Ureter (tissue), 1 donor: ENCODE results near the gene AGAP1. TPM values are rescaled to one million over a fixed set of nuclear protein-coding genes. Genes with fewer than 3 reads are reported as not detected.

ENCODE experiments used
- DNase-seq: peaks from one replicate; pipeline ENCODE4 v3.0.0-alpha.2; 2020; ENCODE audit warnings: low spot score
- total RNA-seq: library from RNA; stranded (reverse); gene quantifications from one replicate; pipeline ENCODE4 v1.2.4, GENCODE V29; 2023
- donor health status: DM: yes; HTN: yes; CAD: no.

The AGAP1 gene
- total RNA-seq, 1 donor from 2014 or later, result 43.2 TPM

DNA sequence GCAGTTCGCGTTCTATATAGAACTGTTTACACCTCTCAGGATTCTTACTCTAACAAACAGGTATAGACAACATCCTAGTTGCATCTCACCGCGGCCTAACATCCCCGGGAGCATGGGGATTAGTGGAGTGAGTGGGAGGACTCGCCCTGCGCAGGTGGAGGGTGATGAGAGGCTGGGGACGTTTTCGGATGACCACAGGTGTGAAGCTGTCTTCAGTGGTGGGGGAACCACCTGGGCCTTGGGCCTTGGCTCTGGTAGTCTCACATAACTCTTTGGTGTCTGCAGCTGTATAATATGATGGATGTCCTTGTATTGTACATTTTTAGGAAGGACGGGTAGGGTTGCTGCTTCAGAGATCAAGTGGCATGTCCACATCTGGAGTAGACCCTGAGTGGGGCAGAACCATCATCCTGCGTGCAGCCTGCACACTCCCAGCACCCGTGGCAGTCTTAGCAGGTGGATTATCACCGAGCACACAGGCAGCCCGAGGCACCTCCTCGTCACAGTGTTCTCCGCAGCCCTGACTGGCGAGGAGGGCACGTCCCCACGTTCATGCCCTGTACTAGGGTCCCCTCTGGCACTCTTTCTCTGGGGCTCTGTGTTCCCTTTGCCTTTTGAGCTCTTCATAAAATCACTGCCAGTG is 56.0 kb downstream of the AGAP1 start:
- DNase-seq, result no peak

DNA sequence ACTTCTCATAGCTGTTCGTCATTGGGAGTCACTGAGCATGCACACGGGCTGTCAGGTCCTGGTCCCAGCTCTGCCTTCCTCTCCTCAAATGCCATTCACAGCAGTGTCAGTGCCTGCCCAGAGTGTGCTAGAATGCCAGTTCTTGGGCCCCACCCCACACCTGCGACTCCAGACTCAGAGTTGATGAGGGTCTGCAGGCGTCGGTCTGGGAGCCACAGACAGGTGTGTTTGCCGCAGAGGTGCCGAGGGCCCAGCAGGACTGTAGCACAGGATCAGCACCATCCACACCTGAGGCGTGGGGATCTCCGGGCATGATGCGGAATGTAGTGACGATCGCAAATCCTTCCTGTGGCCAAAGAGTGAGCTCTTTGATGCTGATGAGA is 56.5 kb downstream of the AGAP1 start:
- no peak for DNase-seq

DNA sequence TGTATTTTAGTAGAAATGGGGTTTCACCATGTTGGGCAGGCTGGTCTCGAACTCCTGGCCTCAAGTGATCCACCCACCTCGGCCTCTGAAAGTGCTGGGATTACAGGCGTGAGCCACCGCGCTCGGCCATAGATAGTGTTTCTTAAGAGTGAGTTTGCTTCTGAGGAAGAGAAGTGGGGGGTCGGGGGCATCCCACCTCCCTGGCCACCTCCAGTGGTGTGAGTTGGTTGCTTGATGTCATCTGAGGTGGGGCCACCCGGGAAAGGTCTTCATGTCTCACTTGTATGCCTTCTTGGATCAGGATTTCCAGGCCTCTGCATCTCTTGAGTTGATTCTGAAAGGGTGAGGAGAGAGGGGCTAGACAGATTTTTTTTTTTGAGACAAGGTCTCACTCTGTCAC is 57.1 kb downstream of the AGAP1 start:
- DNase-seq, result no peak

DNA sequence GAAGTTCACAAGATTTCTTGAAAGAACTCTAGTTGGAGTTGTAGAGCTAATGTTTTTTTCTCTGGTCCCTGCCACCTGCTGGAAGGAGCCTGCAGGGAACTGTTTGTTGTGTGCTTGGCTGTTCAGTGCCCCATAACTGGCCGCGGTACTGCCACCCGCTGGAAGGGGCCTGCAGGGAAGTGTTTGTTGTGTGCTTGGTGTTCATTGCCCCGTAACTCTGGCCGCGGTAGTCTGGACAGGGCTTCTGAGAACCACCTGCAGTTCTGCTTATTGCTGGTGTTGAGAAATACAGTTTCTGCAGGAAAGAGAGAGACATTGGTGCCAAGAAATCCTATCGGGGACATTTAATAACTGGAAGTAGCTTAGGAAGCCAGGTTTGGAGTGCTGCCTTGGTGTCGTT is 58.1 kb downstream of the AGAP1 start:
- peak; percentile 61 for DNase-seq

DNA sequence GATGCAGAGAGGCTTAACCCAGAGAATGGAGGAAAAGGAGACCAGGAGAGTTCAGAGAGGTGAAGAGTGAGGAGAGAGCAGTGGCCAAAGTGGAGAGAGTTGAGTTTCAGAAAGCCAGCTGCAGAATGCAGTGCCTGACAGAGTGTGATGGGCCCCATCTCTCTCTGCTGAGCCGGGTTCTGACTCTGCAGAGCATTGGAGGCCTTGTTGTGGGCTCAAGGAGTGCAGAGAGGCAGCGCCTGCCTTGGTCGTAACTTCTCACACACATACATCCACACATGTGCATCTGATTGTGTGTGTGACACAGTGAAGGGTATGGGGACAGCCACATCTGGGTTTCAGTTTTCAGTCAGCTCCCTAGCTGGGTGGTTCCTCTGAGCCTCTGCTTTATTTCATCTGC is 58.8 kb downstream of the AGAP1 start:
- no peak for DNase-seq

DNA sequence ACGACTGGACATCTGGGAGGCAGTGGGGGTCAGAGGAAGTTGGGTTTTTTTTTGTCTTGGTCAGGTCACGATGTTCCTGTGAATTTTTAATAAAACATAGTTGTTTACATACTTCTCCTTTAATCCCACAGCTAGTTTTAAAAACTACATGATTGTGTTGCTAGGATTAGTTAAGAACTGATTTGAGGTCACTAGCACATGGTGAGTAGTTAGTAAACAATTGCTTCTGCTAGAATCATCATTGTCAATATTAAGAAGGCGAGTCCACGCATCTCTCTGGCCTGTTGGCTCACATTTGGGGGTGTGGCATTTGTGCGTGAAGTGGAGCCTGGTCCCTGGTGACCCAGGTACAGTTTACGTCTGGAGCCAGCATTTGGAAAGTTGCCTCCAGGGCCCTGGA is 59.4 kb downstream of the AGAP1 start:
- no peak for DNase-seq

DNA sequence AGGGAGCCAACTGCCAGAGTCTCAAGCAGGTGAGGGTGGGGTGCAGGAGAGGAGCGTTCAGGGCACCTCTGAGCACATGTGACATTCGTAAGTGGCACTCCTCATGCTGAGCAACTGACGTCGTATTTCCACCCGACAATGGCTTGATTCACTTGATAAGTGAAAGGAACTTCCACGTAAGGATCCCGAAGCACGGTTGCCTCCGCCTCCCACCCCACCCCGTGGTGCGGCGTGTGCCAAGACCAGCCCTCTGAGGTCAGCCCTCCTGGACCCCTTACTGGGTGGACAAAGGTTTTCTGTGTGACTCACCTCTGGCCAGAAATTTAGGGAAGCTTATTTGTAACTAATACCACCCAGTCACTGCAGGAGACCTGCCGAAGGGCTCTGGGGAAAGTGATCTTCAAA is 59.9 kb downstream of the AGAP1 start:
- no peak for DNase-seq

DNA sequence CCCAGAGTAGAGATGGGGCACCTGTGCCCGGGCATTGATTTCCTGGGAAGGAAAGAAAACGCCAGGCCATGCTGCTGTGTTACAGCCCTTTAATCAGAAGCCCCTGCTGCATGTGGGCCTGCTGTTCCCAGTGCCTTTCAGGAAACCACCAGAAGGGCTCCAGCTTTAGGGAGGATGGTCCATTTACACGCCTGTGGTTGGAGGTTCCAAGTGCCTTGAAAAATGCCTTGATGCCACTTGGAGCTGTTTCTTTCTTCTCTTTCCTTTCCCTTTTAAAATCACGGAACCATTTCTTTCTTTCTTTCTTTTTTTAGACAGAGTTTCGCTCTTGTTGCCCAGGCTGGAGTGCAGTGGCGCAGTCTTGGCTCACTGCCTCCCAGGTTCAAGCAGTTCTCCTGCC is 60.5 kb downstream of the AGAP1 start:
- DNase-seq, result no peak

DNA sequence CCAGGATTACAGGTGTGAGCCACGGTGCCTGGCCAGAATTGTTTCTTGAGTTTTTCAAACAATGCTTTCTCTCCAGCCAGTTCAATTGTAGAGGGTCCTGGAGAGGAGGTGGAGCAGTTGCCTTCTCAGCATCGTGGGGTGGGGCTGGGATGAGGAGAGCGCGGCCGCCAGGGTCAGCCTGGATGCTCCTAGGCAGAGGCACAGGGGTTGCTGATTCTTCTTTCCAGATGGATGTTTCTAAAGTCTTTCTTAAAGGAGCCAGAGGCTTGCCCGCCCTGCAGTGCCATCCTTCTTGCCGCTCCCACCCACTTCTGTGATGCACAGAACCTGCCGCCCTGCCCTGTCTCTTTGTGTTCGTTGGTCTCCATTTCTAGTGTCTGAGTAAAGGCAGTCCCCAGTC is 61.1 kb downstream of the AGAP1 start:
- no peak for DNase-seq

DNA sequence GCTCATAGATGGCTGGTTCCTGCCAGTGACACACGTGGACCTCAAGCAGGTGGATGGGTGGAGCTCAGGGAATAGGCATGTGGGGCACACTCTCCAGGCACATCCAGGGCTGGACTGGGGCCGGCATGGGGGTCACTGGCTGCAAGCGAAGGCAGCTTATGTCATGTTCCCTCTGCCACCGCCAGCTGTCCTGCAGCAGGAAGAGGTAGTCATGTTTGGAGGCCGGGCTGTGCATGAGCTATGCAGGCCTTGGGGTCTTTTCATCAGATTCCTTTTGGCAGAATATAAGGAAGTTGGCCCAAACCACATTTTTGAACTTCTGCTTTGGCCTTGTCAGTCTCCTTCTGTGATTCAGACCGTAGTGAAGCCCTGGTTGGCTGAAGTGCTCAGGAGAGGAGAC is 61.5 kb downstream of the AGAP1 start:
- no peak for DNase-seq

DNA sequence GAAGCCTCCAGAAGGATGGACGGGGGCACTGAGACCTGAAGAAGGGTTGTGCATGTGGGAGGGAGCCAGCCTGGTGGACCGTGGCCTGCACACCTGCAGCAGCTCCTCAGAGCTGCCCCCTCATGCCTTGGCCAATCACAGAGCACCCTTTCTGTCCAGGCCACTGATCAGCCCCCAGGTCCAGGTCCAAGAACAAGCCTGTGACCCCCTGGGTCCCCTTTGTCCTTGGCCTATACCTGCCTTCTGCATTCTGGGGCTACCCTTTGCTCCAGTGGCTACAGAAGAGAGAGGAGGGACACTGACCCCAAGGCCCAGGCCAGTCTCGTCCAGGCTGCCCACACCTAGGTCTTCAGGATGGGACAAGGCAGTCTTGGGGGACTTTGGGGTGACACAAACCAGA is 62.2 kb downstream of the AGAP1 start:
- DNase-seq, result no peak

DNA sequence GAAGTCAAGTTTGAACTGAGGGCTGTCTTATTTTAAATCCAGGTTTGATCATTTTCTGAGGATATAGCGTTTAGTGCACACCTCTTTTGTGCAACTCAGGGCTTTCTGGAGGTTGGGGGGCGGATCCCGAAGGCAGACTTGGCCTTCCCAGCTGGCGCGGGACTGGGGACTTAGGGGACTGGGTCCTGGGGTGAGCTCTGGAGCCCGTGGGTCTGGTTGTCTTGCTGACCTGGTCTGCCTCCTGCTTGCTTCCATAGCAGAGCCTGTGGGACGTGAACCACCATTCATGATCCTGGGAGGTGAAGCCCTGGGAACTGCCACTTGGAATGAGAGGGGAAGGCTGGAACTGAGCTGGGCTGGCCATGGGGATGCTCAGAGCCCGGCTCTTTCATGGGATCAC is 63.1 kb downstream of the AGAP1 start:
- no peak for DNase-seq

DNA sequence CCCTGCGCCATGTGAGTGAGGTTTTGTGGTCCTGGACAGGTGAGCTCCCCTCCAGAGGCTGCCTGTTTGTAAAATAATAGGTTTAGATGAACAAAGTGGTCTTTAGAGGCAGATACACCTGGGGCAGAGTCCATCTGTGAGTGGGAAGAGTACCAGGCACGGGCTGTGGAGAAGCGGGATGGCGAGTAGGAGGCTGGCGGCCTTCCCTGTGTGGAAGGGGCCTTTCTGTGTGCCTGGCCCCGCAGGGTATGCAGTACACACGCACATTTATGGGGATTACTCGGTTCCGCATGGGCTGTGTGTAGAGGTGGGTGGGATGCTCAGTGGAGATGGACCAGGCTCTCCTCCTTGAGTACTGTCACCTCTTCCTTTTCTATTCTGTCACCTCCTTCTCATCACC is 64.1 kb downstream of the AGAP1 start:
- no peak for DNase-seq

DNA sequence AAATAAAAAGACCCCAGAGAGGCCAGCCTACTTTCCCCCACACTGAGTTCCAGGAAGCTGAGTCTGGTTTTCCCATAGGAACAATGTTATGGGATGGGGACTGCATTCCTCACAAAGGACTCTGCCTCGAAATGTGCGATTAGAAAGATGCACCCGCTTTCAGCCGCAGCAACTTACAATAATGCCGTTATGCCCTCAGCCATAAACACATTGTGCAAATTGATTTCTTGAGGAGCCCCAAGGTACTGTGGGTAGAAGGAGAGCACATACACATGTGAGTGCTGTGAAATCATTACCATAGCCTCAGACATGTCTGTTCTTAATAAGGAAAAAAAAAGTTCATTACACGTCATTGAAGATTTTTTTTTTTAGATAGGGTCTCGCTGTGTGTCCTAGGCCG is 64.7 kb downstream of the AGAP1 start:
- no peak for DNase-seq

DNA sequence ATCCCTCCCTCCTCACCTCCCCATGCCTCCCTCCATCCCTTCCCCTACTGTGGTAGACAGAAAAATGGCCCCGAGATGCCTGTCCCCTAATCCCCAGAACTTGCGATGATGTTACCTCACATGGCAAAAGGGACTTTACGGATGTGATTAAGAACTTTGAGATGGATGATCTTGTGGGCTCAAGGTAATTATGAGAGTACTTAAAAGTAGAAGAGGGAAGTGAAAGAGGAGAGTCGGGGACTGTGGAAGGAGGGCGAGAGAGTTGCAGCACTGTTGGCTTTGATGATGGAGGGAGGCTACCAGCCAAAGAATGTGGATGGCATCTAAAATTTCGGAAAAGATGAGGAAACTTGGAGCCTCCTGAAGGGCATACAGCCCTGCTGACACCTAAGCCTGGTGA is 66.5 kb downstream of the AGAP1 start:
- no peak for DNase-seq

DNA sequence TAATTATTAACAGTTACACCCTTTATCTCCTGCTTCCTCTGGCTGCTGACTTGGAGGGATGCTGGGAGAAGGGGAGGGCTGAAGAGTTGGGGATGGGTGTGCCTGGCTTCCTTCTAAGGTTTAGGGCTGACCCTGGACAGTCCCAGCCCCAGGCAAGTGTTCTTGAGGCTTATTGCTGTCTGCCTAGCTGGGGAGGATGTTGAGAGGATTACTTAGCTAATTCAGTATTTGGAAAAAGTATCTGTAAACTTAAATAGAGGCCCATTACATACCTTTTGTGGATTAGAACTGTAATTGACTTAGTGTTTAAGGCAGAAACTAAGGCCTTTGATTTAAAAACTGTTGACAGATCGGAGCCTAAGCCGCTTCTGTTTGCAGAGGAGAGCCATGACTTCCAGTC is 67.6 kb downstream of the AGAP1 start:
- no peak for DNase-seq

DNA sequence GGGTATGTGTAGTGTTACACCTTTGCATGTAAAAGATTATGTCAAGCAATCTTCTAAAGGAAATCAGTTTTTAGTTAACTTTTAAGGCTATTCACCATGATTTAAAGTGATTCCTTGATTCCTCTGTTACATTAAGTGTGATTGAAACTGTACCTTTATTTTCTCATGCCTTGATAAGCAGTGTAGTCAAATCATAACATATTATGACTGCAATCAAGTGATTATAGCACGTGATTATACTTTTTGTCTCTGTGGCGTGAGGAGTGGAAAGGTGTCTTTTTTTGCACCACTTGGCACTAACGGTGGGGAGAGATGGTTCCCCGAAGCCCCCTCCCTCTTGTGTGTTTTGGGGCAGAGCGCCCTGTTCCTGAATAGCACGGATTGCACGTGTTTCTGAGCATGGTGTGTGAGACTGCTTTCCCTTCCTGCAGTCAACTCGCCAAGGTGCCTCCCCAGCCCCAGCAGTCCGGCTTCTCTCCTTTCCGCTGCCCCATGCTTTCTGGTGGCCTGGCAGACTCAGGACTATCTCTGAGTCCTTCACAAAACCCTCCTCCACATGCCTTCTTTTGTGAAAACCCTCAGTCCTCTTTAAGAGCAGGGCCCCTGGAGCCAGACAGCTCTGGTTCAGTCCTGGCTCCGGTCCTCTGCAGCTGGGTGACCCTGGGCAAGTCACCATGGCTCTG is 68.4 kb downstream of the AGAP1 start:
- no peak for DNase-seq

DNA sequence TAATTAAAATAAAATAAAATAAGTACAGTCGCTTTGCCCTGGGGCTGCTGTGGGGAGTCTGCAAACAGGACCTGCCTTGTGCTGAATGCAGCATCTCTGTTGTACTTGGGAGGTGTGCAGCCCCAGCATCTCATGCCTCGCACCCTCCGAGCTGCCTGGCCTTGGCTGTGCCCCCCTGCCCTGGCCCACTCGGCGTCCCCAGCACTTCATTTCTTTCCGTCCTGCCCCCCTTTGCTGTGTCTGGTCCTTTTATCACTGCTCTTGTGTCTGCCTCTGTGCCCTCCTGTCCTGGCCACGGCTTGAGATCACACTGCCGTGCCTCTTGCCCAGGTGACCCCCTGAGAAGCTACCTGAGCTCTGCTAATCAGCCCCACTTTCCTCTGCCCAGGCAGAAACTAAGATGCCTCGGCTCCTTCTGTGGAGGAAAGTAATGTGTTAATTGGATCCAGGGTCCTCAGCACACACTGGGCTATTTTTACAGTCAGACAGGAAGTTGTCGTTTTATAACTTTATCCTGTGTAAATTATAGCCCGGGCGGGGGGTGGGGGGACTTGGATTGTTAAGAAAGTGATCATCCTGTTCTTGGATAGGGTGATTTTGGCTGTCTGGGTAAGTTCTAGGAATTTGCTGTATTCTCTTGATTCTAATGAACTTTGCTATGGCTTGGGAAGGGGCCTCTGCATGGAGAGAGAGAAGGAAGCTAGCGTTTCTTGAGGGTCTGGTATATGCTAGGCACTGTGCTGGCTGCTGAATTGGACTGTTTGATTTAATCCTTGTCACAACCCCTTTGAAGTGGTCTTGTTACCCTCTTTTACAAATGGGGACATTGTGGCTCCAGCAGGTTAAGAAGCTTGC is 69.4 kb downstream of the AGAP1 start:
- DNase-seq, result no peak

DNA sequence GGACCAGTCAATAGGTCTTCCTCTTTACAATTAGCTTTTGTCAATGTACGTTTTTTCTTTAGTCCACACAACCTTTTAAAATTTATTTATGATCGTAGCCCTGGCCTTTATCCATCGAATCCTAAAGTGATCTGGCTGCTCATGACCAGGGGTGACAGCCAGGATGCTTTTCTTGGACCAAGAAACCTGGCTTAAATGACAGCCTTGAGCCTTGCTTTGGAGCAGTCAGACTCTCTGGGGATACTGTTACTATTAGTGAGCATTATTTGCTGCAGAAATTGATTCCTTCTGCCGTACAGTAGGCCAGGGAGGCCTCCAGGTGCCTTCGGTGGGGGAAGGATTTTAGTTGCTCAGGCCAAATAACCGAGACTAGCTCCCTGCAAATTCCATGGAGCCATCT is 70.2 kb downstream of the AGAP1 start:
- DNase-seq, result no peak

DNA sequence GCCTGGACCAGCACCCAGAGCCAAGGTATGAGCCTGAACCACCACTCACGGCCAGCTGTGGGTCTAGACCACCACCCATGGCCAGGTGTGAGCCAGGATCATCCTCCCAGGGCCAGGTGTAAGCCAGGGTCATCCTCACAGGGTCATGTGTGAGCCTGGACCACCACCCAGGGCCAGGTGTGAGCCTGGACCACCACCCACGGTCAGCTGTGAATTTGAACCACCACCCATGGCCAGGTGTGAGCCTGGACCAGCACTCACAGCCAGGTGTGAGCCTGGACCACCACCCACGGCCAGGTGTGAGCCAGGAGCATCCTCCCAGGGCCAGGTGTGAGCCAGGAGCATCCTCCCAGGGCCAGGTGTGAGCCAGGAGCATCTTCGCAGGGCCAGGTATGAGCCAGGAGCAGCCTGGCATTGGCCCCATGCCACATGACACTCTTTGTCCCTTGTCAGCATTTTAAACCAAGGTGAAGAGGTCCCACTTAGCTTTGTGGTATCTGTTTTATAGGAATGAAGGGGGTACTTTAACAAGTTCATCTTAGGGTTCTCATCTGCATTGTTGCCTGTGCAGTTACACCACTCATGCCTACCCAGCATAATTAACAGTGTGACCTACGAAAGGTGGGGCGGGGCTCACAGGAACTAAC is 71.2 kb downstream of the AGAP1 start:
- DNase-seq, result no peak

DNA sequence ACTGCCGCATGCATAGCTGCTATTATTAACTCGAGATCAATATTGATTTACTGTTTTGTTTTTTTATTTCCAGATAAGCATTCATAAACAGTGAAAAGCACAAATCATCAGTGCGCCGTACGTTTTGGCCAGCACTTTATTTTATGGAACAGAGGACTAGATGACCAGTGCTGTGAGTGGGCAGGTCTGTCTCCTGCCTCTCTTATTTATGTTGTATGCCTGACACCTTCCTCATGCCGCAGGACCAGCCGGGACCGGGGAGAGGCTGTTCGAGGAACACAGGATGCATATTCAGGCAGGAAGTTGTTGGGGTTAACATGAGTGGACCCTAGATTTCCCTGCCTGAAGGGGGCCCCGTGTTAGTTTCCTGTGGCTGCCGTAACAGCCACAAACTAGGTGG is 72.6 kb downstream of the AGAP1 start:
- DNase-seq, result no peak

DNA sequence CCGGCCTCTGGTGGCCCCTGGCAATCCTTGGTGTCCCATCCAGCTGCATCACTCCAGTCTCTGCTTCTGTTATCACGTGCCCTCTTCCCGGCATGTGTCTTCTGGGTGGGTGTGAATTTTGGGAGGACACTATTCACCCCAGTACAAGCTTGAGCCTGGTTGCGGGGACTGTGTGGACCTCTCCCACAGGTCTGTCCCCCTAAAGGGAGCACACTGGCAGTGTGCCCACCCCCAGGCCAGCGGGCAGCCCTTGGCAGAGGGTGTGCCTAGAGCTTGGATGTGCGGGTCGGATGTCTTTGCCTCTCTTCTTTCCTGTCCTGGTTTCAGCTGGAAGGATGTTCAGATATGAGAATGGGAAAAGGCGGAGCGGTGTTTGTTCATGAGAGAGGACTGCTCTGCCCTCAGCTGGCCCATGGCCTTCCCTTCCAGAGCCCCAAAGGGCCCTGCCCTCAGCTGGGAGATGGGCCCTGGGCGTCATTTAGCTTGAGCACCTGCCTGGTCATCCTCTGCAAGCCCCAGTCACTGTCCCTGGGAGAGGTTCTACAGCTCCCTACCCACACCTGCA is 73.2 kb downstream of the AGAP1 start:
- DNase-seq, result no peak
